ENCODE data around the gene EPG5. TPM values are rescaled to one million over a fixed set of nuclear protein-coding genes. Genes with fewer than 3 reads are reported as not detected.
A peak's percentile ranks its signal among the peaks of the same experiment; 100 is the strongest.

Gene EPG5
- total and polyA plus RNA-seq, 10 of the 15 experiments (the other 5 are each of a cell fraction or from before 2014, with no cell fraction given), result 1.9 to 27.7 (median 9.0) TPM

DNA sequence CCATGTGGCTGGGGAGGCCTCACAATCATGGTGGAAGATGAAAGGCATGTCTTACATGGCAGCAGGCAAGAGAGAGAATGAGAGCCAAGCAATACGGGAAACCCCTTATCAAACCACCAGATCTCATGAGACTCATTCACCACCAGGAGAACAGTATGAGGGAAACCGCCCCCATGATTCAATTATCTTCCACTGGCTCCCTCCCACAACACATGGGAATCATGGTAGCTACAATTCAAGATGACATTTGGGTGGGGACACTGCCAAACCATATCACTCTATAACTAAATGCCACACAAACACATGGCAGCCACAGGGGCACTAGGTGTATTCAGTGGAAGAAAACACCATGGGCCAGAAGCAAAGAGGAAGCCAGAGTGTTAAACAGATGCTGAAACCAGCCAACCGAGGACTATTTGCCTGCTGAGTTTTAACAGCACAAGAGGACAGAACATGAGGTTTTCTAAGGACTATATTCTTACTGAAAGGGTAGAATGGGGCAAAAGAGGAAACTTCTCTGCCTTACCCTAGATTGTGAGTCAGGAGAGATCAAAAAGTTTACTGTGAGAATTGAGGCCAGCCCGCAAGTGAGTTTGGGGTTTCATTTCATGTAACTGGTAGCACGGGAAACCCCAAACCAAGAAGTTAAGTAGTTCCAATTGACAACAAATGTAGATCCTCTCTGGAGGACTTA lies 92.5 kb downstream of the EPG5 start (continued):
- TF ChIP-seq, protein P1, sequence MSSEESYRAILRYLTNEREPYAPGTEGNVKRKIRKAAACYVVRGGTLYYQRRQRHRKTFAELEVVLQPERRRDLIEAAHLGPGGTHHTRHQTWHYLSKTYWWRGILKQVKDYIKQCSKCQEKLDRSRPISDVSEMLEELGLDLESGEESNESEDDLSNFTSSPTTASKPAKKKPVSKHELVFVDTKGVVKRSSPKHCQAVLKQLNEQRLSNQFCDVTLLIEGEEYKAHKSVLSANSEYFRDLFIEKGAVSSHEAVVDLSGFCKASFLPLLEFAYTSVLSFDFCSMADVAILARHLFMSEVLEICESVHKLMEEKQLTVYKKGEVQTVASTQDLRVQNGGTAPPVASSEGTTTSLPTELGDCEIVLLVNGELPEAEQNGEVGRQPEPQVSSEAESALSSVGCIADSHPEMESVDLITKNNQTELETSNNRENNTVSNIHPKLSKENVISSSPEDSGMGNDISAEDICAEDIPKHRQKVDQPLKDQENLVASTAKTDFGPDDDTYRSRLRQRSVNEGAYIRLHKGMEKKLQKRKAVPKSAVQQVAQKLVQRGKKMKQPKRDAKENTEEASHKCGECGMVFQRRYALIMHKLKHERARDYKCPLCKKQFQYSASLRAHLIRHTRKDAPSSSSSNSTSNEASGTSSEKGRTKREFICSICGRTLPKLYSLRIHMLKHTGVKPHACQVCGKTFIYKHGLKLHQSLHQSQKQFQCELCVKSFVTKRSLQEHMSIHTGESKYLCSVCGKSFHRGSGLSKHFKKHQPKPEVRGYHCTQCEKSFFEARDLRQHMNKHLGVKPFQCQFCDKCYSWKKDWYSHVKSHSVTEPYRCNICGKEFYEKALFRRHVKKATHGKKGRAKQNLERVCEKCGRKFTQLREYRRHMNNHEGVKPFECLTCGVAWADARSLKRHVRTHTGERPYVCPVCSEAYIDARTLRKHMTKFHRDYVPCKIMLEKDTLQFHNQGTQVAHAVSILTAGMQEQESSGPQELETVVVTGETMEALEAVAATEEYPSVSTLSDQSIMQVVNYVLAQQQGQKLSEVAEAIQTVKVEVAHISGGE (CRISPR knock-in tag; IDR thresholded peaks at IDR 0.05), result no peak
- TF ChIP-seq MTA3 (IDR thresholded peaks at IDR 0.05; ENCODE audit: borderline replicate concordance, low read length) (peak; percentile 49; the same call in 1 of the 2 replicates), EED (IDR thresholded peaks at IDR 0.05; ENCODE audit: low read depth) (peak; percentile 34; the same call in 1 of the 2 replicates), BACH1 (IDR thresholded peaks at IDR 0.05; ENCODE audit: borderline replicate concordance) (no peak), MTA2 (IDR thresholded peaks at IDR 0.05; ENCODE audit: low read depth) (peak; percentile 77)
- TF ChIP-seq, protein P2, sequence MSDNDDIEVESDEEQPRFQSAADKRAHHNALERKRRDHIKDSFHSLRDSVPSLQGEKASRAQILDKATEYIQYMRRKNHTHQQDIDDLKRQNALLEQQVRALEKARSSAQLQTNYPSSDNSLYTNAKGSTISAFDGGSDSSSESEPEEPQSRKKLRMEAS (IDR thresholded peaks at IDR 0.05; ENCODE audit: low read depth, low read length), result no peak

DNA sequence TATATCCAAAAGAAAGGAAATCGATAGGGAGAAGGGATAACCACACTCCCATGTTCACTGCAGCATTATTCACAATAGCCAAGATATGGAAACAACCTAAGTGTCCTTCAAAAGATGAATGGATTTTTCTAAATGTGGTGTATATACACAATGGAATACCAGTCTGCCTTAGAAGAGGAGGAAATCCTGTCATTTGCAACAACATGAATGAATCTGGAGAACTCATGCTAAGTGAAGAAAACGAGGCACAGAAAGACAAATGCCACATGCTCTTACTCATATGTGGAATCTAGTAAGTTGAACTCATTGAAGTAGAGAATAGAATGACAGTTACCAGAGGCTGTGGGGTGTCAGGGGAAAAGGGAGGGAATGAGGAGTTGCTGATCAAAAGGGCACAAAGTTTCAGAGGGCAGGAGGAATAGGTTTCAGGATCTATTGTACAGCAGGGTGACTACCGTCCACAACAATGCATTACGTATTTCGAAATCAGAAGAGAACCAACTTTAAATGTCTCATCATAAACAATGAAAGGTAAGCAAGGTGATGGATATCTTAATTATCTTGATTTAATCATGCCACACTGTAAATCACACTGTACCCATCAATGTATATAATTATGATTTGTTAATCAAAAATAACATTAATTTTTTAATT lies 95.6 kb downstream of the EPG5 start:
- DNase-seq (ENCODE audit: low read depth, low spot score), result no peak
- Histone ChIP-seq H3K79me2 (ENCODE audit: control insufficient read depth, insufficient read depth, low read length) (no peaks in the 10 kb centered on the region), H3K27me3 (replicated peaks in 1 of 2; ENCODE audit: control insufficient read depth in 2 of 2, insufficient read depth in 2 of 2, low read length in 1 of 2) (no peaks in the 10 kb centered on the region), H3K9me3 (replicated peaks; ENCODE audit: control insufficient read depth, insufficient read depth, low read length) (peaks cover 22% of the 10 kb centered on the region), H4K20me1 (ENCODE audit: control insufficient read depth, insufficient read depth) (no peaks in the 10 kb centered on the region), H3K4me3 (no peak overlapping the region), H3K9ac (ENCODE audit: control insufficient read depth, insufficient read depth, low read length) (no peak overlapping the region), H3K36me3 (ENCODE audit: control insufficient read depth in 2 of 2, insufficient read depth in 2 of 2, low read length in 1 of 2) (peaks cover 4 to 16% of the 10 kb centered on the region in 2 experiments; a peak in 3 of 4 replicates), H2AFZ (ENCODE audit: control insufficient read depth, low read depth, low read length) (no peak overlapping the region), H3K27ac (ENCODE audit: control insufficient read depth, insufficient read depth) (no peak overlapping the region), H3K4me2 (ENCODE audit: control insufficient read depth, insufficient read depth) (no peak overlapping the region), H3K4me1 (ENCODE audit: control insufficient read depth, insufficient read depth, low read length) (peaks cover 20% of the 10 kb centered on the region)
- WGBS (ENCODE audit: insufficient coverage, insufficient replicate concordance, low lambda C conversion rate, missing lambda C conversion rate), result 78% methylated on average over 5 of the region's 5 CpGs
- in situ Hi-C loops (cut with MboI) (no loop called here), intact Hi-C loops (cut with micrococcal nuclease; ENCODE audit: unreplicated experiment) (no loop called here)
- ChIA-PET POLR2A (no interaction called here), RAD21 (ENCODE audit: unreplicated experiment) (no interaction called here), CTCF (interaction anchor here (1.4 kb wide), 1 partner anchor 206 kb away, joined by 4 read pairs; no protein-coding TSS in a partner anchor), SMC1A (ENCODE audit: uncharacterized antibody, unreplicated experiment) (interaction anchor here (1.0 to 1.8 kb wide), 2 partner anchors 149 to 205 kb away, joined by 3 to 5 read pairs; no protein-coding TSS in a partner anchor)
- no TSS peak for BruUV-seq (replicated peaks)
- no peak for ATAC-seq
- no peak for FAIRE-seq
- TF ChIP-seq SRF (IDR thresholded peaks at IDR 0.05; ENCODE audit: low read depth in 2 of 2, low read length in 2 of 2), result no peak
